Dedifferentiated amniotic fluid mesenchymal stem cell (primary cell): ENCODE measurements around the gene FGF18.

Experiments
- DNase-seq: peaks from one replicate; pipeline ENCODE4 v3.0.0-alpha.2; 2016; ENCODE audit errors: extremely low spot score

The FGF18 gene

DNA sequence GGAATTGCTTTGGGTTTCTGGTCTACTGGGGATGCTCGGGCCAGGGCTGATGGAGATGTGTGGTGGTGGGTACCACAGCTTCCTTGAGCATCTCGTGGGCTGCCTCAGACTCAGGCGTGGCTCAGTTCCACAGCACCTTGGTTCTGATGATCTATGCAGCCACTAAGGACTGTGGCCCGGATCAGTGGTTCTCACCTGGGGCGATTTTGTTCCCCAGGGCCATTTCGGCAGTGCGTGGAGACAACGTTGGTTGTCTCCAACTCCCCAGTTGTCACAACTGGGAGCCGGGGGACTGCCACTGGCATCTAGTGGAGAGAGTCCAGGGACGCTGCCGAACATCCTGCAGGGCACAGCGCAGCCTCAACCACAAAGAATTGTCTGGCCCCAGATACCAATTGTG, 47.7 kb downstream of the FGF18 start:
- no peak for DNase-seq

DNA sequence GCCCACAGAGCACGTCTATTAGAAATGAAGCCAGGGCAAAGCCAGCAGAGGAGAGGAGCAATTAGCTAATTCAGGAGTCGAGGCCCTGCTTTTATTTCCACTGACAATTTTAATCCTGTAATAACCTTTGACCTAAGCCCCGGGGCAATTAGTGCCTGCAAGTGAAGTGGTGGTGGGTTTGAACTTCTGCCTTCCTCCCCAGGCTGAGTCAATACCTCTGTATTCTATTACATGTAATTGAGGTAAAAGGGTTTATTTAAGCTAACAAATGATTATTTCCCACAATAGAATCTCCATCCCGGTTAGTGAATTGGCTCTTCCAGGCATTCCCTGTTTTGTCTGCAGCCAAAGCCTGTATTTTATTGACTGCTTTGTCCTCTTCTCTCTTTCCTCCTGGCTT, 49.9 kb downstream of the FGF18 start:
- no peak for DNase-seq

DNA sequence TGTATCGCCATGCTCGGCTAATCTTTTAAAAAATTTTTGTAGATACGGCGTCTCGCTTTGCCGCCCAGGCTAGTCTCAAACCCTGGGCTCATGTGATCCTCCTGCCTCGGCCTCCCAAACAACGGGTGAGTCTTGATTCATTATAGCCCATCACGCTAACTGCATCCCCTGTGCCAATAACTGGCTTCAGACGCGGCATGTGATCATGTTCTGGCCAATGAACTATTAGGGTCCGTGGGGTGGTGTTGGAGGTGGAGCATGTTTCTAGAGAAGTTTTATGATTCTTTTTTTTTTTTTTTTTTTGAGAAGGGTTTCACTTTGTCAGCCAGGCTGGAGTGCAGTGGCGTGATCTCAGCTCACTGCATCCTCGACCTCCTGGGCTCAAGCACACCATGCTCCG, 51.0 kb downstream of the FGF18 start:
- no peak for DNase-seq

DNA sequence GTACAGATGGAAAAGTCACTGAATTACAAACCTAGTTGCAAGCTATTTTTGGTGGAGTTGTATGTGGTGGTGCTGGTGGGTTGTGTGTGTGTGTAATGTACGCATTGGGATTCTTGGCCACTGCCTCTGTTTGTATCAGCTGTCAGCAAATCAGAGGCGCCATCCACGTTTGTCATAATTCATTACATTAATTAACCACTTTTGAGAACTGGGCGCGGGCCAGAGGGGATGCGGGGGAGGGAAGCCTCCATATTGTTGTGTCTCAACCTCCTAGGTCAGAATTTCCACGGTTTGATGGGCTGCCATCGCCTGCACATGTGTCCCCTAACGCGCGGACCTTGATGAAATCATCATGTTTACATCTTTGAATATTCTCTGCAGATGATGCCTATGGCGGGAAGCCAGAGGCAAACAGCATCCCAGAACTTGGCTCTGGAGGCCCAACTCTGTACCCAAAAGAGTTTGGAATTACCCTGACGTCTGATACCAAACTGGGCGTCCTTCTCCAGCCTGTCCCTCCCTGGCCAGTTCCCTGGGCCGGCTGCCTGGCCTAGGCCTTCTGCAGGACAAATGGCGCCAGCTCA, 54.9 kb downstream of the FGF18 start:
- no peak for DNase-seq

DNA sequence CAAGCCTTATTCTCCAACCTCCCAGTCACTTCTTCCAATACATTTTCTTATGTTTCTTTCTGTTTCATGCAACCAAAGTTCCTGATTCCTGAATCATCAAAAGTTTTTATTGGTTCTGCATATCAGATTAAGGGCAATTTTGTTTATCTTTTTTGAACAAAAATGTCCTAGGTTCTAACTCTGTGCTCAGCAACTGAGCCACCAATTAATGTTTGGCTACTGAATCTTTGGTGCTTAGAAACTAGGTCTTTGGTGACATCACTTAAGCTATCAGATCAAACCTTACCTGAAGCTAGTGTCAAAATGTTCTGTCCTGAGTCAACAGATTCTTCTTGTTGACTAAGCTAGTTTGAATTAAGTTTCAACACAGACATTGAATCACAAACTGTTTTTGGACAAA, 56.1 kb downstream of the FGF18 start:
- no peak for DNase-seq

DNA sequence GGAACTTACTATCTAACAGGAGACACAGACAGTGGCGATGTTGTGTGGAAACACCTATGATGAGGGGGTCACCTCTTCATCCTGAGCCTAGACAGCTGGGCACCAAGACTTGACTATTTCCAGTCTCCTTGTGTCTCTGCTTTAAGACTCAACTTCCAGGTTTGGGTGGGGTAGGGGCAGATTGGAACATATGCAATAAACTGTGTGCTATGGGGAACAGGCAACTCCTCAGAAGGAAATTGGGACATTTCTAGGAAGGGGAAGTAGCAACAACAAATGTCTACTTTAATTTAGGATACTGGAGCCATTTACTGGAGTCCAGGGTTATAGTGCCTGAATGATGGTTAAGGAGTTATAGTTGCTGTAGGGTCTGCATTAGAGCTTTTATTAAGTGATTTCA, 57.3 kb downstream of the FGF18 start:
- DNase-seq, result no peak

DNA sequence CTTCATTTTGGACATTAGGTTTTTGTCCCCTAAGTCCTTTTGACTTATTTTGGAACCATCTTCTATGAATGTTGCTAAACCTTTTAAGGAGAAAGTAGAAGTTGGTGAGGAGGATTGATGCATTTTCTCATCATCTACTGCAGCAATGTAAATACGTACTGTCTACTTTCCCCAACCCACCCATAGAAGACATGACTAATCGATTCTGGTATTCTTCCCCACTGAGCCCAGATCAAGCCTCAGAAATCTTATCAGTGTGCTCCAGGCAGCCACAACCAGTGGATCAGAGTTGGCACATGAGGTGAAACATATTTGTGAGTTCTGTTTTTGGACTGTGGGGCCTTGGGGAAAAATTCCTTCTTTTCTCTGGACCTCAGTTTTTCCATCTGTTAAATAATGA, 57.7 kb downstream of the FGF18 start:
- DNase-seq, result no peak

DNA sequence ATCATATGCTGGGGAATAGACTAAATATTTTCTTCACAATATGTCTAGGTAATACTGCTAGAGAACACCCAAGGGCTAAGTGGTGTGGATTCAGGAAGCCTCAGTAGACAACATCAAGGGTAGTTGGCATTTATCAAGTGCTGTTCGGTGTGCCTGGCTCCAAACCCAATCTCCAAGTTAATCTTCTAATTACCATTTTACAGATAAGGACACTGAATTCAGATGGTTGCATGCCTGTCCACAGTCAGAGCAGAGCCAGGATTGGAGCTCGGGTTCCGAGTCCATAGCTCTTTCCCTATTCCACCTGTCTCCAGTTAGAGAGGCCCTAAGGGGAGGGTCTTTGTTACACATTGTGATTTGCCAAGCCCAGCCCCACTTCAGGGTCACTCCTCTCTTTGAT, 58.2 kb downstream of the FGF18 start:
- DNase-seq, result no peak

DNA sequence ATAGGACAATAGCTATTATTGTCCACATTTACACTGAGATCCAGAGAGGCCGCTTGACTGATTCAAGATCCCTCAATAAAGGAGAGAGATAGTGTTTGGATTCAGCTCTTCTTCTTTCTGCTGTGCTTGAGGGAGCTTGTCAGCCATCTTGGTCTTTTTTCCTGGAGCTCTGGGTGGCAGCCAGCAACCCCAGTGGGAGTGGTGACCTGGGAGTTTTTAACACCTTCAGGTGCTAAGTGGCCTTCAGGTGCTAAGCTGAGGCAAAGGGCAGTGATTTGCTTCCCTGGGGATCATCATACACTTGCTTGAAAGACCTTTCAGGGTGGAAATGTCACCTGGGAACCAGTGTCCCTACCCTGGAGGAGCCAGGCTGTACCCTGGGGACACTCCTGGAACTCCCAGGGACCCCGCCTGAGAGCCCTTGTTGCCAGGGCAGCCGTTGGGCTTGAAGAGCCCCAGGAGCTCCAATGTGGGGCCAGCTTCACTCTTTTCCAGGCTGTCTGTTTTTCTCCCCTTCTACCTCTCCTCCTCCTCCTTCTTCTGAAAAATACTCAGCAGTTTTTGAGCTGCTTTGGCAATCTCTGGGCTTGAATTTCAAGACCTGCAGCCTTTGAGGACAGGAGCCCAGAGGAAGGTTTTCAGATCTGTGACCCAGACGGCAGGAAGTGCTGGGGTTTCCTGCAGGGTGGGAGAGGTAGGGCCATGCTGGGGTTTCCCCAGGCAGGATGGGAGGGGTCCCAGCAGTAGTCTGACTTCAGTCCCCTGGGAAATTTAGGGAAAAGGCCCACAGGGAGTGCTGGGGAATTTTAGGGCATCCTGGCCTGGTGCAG, 59.7 kb downstream of the FGF18 start:
- DNase-seq, result no peak

DNA sequence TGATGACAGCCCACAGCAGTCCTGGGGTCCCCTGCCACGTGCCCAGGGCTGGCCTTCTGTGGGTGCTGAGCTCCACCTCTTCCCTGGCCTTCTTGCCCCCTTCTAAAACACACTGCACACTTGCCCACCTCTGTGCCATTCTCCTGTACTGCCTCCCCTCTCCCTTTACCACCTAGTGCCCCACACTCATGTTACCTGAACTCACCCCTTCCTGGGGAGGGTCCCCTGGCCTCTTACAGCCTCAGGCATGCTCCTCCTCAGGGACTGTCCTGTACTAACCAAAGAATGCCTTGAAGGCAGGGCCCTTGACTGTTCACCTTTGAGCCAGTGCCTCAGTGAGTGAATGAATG, 60.3 kb downstream of the FGF18 start:
- DNase-seq, result no peak

DNA sequence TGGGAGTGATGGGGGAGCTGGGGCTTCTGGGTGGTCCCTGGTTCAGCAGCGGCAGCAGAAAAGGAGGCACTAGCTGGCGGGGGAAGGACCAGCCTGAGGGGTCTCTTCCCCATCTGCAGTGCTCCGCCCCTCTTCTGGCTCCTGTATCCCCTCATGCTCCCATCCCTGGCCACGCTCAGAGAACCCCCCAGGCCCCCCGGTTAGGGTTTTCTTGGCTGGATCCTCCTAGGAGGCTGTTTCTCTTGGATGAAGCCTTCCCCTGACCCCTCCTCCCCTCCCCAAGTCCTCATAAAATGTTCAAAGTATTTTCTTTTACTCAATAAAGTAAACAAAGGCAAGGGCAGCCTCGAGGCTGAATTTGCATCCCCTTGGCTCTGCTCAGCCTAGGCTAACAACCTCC, 60.8 kb downstream of the FGF18 start:
- DNase-seq, result no peak

DNA sequence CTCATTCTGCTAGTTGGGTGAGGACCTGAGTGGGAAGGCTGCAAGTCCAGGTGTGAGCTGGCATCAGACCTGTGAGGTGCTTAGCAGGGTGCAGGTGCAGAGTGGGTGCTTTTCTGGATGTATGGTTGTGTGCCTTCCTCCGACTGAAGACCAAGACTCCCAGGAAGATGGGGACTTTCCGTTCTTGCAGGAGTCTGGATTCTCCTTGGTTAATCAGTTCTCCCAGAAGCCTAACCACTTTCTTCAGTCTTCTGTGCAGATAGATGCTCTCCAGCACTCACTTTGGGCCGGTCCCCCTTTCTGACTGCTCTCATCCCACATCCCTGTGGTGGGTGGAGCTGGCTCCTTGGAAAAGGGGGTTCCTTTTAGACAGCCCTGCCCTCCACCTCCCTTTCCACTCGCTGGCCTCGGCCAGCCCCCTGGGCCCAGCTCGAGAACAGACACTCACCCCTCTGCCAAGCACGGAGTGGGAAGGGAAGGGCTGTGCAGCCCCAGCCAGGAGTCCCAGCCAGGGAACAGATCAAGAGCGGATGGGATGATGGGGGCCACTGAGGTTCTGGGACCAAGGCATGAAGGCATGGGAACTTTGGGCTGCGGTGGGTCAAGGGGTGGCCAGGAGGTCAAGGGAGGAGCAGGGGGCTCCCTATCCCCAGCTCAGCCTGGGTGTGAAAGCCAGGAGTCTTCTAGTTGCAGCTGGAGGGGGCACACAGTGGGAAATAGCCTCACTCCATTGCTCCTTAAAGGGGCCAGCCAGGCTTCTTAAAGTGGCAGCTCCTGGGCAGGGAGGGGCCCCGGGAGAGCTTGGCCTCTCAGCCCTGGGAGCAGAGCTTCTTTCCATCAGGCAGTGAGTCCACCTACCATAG, 62.4 kb downstream of the FGF18 start:
- no peak for DNase-seq

DNA sequence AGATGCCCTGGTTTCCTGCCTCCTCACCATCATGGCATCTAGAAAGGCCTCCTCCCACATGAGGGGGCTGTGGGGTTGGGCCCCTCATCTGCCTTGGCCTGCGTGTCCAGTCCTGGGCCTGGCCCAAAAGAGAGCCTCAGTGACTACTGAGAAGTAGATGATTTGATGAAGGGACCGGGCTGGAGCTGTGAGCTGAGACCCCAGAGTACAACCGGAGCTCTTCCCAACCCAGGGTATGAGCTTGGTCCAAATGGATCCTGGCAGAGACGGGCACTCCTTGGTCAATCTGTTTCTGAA, 62.9 kb downstream of the FGF18 start:
- no peak for DNase-seq

DNA sequence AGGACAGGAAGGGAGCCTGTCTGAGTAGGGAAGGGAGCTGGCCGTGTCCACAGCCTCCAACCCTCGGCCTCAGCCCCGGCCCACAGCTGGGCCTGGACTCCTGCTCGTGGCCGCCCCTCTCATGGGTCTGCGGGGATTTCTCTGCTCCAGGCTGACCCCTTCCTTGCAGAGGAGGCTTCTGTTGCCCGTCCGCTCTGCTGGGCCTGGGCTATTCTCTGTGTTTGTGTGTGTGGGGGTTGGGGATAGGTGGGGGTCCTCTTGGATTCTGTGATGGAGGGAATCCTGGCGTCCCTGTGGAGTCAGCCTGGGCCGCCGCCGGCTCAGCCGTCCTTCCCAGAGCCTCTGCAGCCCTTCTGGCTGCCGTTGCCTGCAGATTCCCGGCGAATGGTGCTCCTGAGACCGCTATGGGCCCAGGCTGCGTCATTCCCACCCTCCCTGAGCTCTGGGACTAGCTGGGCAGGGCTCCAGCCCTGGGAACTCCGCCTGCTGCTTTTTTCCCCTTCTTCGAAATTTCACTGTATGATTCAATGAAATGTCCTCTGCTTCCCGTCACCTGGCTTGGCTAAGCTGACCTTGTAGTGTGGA, 64.2 kb downstream of the FGF18 start:
- DNase-seq, result no peak

DNA sequence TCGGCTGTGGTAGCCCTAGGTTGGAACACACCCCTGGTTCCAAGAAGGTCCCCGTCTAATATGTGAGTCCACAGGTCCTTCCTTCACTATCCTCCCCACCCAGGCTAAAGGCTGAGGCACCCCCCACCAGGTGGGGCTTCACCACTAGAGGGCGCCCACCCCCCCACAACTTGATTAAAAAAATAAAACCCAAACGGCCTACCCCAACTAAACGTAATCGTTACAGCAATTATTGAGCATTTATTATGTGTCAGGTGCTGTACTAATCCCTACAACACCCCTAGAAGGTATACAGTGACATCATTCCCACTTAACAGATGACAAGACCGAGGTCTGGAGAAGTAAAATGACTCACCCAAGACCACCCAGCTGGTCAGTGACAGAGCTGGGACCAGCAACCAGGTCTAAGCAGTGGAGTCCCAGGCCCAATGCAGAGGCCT, 65.0 kb downstream of the FGF18 start:
- DNase-seq, result no peak

DNA sequence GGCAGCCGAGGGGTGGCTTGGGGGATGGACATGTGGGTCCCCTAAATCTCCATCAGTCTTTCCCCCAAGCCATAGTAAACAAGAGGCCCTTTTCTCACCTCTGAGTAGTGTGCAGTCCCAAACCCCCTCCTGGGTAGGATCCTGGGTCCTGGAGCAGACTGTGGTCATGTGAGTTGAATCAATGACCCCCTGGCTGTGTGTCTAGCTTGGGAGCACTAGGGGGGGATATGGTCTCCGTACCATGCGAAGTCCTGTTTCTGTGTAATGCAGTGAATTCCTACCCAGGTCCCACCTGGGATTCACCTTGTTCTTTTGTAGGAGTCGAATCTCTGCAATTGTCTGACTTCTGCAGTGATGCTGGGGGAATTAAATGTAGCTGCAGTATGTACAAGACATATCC, 66.2 kb downstream of the FGF18 start:
- DNase-seq, result no peak

DNA sequence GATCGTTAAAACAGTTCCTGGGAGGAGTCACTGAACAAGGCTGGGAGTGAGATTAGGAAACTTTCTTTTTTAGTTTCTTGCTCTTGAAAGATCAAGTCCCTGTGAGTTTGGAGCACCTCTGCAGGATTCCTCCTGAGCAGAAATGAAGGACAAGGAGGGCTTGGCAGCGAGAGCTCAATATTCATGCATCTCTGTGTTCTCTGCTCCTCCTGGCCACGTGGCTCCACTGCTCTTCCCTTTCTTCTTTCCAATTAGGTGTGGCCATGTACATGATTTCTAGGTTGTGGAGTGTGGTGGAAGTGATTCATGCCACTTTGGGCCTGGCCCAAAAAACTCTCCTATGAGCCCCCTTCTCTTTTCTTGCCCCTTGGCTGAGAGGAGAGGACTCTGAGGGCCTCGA, 67.2 kb downstream of the FGF18 start:
- no peak for DNase-seq

DNA sequence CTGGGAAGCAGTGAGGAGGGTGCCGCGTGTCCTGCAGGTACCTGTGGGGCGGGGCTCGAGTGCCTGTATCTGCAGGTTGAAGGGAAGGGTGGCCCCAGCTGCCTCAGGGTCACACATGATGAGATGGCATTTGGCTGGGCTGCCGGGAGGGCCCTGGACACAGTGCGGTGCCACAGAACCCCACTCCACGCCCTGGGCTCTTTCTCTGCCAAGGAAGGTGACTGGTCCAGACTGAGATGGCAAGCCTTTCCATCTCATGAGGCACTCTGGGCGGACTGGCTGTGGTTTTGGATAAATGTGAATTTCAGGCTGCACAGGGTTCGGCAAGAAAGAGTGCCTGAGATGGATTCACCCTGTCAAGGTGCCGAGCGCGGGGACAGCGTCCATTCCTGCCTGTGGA, 69.4 kb downstream of the FGF18 start:
- DNase-seq, result no peak

DNA sequence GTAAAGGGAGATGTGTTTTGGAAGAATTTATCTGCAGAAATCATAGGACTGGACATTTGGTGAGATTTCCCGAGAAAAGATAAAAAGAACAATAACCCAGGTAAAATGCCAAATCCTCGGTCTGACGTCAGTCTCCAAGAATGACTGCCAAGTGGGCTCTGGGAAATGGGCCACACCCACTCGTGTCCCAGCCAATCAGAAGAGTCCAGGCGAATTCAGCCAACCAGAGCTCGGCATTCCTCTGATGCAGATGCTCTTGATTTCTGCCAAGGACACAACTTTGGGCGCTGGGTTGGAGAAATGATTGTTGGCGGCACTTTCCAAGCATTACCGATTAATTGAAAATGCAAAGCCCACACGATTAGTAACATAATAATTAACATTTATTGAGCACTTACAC, 73.3 kb downstream of the FGF18 start:
- no peak for DNase-seq

DNA sequence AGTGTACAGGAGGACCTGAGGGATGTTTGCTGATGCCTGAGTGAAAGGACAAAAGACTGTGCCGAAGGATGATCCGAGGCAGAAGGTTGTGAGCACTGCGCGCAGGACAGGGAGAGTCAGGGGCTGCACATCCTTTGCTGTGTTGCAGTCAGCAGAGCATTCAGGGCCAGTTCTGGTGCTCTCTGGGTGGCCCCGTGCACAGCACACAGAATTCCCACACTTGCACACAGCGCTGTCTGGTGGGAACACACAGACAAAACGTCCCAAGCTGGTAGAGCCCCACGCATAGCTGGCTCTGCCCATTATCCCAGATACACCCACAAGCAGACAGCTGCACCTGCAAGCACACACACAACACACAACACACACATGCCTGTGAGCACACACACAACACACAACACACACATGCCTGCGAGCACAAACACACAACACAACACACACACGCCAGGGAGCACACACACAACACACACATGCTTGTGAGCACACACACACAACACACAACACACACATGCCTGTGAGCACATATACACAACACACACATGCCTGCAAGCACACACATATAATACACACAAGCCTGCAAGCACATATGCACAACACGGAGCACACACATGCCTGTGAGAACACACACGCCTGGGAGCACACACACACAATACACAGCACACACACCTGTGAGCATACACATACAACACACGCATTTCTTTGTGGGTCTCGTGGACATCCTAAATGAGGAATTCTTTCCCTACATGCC, 74.4 kb downstream of the FGF18 start:
- no peak for DNase-seq

DNA sequence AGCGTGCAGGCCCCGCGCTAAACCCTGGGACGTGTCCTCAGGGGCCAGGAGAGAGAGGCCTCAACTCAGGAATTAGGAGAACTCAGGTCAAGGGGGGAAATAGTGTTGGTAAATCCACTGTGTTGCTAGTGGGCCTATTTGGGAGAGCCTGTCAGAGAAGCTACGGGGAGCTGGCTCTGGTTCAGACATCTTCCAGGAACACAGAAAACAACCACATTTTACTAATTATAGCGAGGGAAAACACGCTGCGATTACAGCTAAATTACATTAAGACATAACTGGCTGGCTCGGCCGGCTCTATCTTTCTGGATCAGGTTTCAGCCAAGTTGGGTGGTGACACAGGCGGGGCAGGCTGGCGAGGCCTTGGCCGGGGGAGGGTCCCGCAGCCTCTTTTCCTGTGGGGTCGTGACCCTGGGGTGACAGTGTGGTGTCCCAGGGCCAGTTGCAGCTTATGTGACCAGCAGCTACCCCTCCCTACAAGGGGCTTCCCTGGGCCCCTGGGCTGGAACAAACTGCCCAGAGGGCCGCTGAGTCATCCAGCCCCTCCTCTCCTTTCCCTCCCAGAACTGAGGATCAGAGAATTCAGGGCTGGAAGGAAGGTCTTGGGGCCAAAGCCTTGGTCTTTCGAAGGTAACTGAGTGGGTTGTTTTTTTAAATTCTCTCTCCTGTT, 75.1 kb downstream of the FGF18 start:
- peak; percentile 84 for DNase-seq
